Hepatocyte (in vitro differentiated cells): ENCODE data around the gene LEPROT. TPM values are rescaled to one million over a fixed set of nuclear protein-coding genes. Genes with fewer than 3 reads are reported as not detected.
"Not testable (repeated sequence)": the region's sequence is repeated elsewhere in the genome, so short reads cannot be mapped to it uniquely, and the experiment has no call there.

ENCODE experiments used
- DNase-seq: peaks from one replicate; pipeline ENCODE4 v3.0.0-alpha.2; 2016; ENCODE audit warnings: low spot score
- H2AFZ ChIP-seq: fragments of 200-600 bp; sonication (generic); 2 replicates; pipeline ENCODE4 v1.6.0; 2016; ENCODE audit warnings: antibody characterized with exemption, mild to moderate bottlenecking
- H3K27ac ChIP-seq: fragments of 200-600 bp; sonication (generic); 2 replicates; pipeline ENCODE4 v1.5.1; 2016; ENCODE audit warnings: mild to moderate bottlenecking
- H3K27me3 ChIP-seq: fragments of 200-600 bp; sonication (generic); 2 replicates; pipeline ENCODE4 v1.6.1; 2016
- H3K36me3 ChIP-seq: fragments of 200-600 bp; sonication (generic); replicated peaks from 2 replicates; pipeline ENCODE4 v1.5.1; 2016; ENCODE audit warnings: low read depth; ENCODE audit not compliant: insufficient read depth
- H3K4me1 ChIP-seq: fragments of 200-600 bp; sonication (generic); 2 replicates; pipeline ENCODE4 v1.5.1; 2016; ENCODE audit warnings: mild to moderate bottlenecking, moderate library complexity; ENCODE audit not compliant: insufficient read depth
- H3K4me2 ChIP-seq: fragments of 200-600 bp; sonication (generic); 2 replicates; pipeline ENCODE4 v1.6.0; 2016
- H3K4me3 ChIP-seq: fragments of 200-600 bp; sonication (generic); 2 replicates; pipeline ENCODE4 v1.5.1; 2016; ENCODE audit warnings: mild to moderate bottlenecking
- H3K79me2 ChIP-seq: fragments of 200-600 bp; sonication (generic); 2 replicates; pipeline ENCODE4 v1.6.0; 2017; ENCODE audit warnings: mild to moderate bottlenecking
- H3K9me2 ChIP-seq: fragments of 200-600 bp; sonication (generic); replicated peaks from 2 replicates; pipeline ENCODE4 v1.6.0; 2017; ENCODE audit warnings: mild to moderate bottlenecking; ENCODE audit not compliant: insufficient read depth
- H3K9me3 ChIP-seq: fragments of 200-600 bp; sonication (generic); 2 replicates; pipeline ENCODE4 v1.5.1; 2016; ENCODE audit warnings: low read depth, mild to moderate bottlenecking
- H4K20me1 ChIP-seq: fragments of 200-600 bp; sonication (generic); 2 replicates; pipeline ENCODE4 v1.6.0; 2016; ENCODE audit warnings: mild to moderate bottlenecking; ENCODE audit not compliant: insufficient read depth, poor library complexity, severe bottlenecking
- EZH2 ChIP-seq: fragments of 200-600 bp; sonication (generic); IDR thresholded peaks from 2 replicates; pipeline ENCODE4 v1.6.1; 2016; ENCODE audit warnings: antibody characterized with exemption, mild to moderate bottlenecking, borderline replicate concordance
- EZH2phosphoT487 ChIP-seq: fragments of 200-600 bp; sonication (generic); IDR thresholded peaks from one replicate; pipeline ENCODE4 v1.6.1; 2018; ENCODE audit warnings: antibody characterized with exemption, mild to moderate bottlenecking, low read depth, moderate library complexity; ENCODE audit not compliant: unreplicated experiment, severe bottlenecking
- WGBS: methylation state at CpG from one replicate; pipeline ENCODE4 v1.1.6; 2016; ENCODE audit warnings: low lambda C conversion rate; ENCODE audit errors: missing lambda C conversion rate; 5-methylcytosine and 5-hydroxymethylcytosine counted together
- polyA plus RNA-seq: library from polyadenylated mRNA; unstranded; fragments of >200 nt; fragmentation: Nextera tagmentation; extraction: Ambion mirVana; gene quantifications from 2 replicates; pipeline ENCODE4 v1.2.1, GENCODE V29; 2016
- total RNA-seq: library from RNA; depleted of rRNA; stranded (reverse); fragments of >200 nt; gene quantifications from 2 replicates; pipeline ENCODE4 v1.2.3, GENCODE V29; 2014
- TF ChIP-seq, protein P1 (sequence below): fragments of 200-600 bp; sonication (generic); IDR thresholded peaks from 2 replicates; pipeline ENCODE4 v1.5.1; 2016; ENCODE audit warnings: antibody characterized with exemption, mild to moderate bottlenecking; ENCODE audit not compliant: poor library complexity

LEPROT gene
- total and polyA plus RNA-seq, 2 experiments from 2014 or later, result 89.9 to 97.0 TPM

- no peak overlapping the region for H3K4me2 ChIP-seq
- no peak overlapping the region for H2AFZ ChIP-seq
- no peaks in the 10 kb centered on the region for H3K4me1 ChIP-seq
- H3K79me2 ChIP-seq, result no peaks in the 10 kb centered on the region
- H4K20me1 ChIP-seq, result no peaks in the 10 kb centered on the region
- no peak overlapping the region for H3K4me3 ChIP-seq
- H3K9me2 ChIP-seq, result no peaks in the 10 kb centered on the region
- TF ChIP-seq EZH2phosphoT487 (no peak), EZH2 (no peak)
- TF ChIP-seq, protein P1, sequence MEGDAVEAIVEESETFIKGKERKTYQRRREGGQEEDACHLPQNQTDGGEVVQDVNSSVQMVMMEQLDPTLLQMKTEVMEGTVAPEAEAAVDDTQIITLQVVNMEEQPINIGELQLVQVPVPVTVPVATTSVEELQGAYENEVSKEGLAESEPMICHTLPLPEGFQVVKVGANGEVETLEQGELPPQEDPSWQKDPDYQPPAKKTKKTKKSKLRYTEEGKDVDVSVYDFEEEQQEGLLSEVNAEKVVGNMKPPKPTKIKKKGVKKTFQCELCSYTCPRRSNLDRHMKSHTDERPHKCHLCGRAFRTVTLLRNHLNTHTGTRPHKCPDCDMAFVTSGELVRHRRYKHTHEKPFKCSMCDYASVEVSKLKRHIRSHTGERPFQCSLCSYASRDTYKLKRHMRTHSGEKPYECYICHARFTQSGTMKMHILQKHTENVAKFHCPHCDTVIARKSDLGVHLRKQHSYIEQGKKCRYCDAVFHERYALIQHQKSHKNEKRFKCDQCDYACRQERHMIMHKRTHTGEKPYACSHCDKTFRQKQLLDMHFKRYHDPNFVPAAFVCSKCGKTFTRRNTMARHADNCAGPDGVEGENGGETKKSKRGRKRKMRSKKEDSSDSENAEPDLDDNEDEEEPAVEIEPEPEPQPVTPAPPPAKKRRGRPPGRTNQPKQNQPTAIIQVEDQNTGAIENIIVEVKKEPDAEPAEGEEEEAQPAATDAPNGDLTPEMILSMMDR, result no peak
- no peaks in the 10 kb centered on the region for H3K36me3 ChIP-seq
- H3K9me3 ChIP-seq, result no peaks in the 10 kb centered on the region
- no peak overlapping the region for H3K27ac ChIP-seq
- DNase-seq, result no peak
- no peaks in the 10 kb centered on the region for H3K27me3 ChIP-seq
Observed at GRCh38 chr1:65456481-65456880, 36.0 kb downstream of the LEPROT start.

GRCh38 chr1:65457868-65458267 lies 37.4 kb downstream of the LEPROT start:
- Histone ChIP-seq H3K4me3 (no peak overlapping the region), H3K4me2 (no peak overlapping the region), H2AFZ (no peak overlapping the region), H3K79me2 (no peaks in the 10 kb centered on the region), H4K20me1 (no peaks in the 10 kb centered on the region), H3K9me2 (no peaks in the 10 kb centered on the region), H3K36me3 (no peaks in the 10 kb centered on the region), H3K27ac (no peak overlapping the region), H3K27me3 (no peaks in the 10 kb centered on the region), H3K4me1 (no peaks in the 10 kb centered on the region), H3K9me3 (no peaks in the 10 kb centered on the region)
- TF ChIP-seq, protein P1, result no peak
- TF ChIP-seq EZH2, result no peak
- TF ChIP-seq EZH2phosphoT487, result no peak
- DNase-seq, result no peak

DNA sequence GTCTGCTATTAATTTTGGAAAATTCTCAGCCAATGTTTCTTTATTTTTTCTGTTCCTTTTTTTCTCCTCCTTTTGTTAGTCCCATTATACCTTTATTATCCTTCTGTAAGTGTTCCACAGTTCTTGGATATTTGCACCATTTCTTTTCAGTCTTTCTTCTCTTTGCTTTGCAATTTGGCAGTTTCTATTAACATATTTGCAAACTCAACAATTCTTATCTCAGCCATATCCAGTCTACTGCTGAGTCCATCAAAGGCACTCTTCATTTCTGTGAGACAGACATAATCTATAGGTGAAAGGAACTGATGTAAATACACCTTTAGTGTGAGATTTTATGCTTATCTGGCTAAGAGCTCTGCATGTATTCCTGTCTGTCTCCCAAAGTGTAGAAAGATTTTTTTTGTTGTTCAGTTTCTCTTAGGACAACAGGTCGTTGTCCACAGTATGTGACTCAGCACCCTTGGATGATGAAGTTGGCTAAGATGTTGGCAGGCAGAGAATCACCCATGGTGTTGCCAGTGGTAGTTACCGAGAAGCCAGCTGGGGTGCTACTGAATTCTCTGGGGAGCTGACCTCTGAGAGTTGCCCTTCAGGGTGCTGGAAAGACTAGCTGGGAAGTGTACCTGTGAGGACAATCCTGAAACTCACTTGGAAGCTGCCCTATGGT lies 38.4 kb downstream of the LEPROT start:
- Histone ChIP-seq H3K36me3 (no peaks in the 10 kb centered on the region), H3K79me2 (no peaks in the 10 kb centered on the region), H3K9me3 (no peaks in the 10 kb centered on the region), H3K4me3 (no peak overlapping the region), H3K4me1 (no peaks in the 10 kb centered on the region), H3K4me2 (no peak overlapping the region), H4K20me1 (no peaks in the 10 kb centered on the region), H3K27ac (no peak overlapping the region), H2AFZ (no peak overlapping the region), H3K9me2 (no peaks in the 10 kb centered on the region), H3K27me3 (no peaks in the 10 kb centered on the region)
- no peak for DNase-seq
- TF ChIP-seq, protein P1, result no peak
- no peak for TF ChIP-seq EZH2
- WGBS, result 78% methylated on average over 2 of the region's 2 CpGs

DNA sequence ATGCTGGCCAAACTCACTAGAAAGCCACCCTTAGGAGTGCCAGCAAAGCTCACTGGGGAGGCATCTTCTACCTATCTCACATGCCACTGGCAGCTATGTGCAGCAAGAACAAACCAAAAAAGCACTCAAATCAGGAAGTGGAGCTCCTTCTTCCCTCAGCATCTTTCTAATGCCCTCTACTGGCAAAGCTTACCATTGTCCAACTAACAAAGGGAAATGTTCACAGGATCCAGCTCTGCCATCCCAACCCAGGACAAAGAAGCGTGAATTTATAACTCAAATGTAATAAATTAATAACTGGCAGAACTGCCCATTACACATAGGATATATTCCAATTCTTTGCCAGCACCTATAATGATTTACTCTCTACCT lies 38.9 kb downstream of the LEPROT start:
- H3K9me3 ChIP-seq, result no peaks in the 10 kb centered on the region
- no peaks in the 10 kb centered on the region for H3K4me1 ChIP-seq
- no peaks in the 10 kb centered on the region for H3K36me3 ChIP-seq
- H3K27ac ChIP-seq, result no peak overlapping the region
- 91% methylated on average over 1 of the region's 1 CpG for WGBS
- H3K4me2 ChIP-seq, result no peak overlapping the region
- H4K20me1 ChIP-seq, result no peaks in the 10 kb centered on the region
- H3K9me2 ChIP-seq, result no peaks in the 10 kb centered on the region
- no peaks in the 10 kb centered on the region for H3K79me2 ChIP-seq
- no peak overlapping the region for H2AFZ ChIP-seq
- H3K27me3 ChIP-seq, result no peaks in the 10 kb centered on the region
- DNase-seq, result peak; percentile 13
- no peak overlapping the region for H3K4me3 ChIP-seq
- TF ChIP-seq, protein P1, result peak; percentile 41
- no peak for TF ChIP-seq EZH2

DNA sequence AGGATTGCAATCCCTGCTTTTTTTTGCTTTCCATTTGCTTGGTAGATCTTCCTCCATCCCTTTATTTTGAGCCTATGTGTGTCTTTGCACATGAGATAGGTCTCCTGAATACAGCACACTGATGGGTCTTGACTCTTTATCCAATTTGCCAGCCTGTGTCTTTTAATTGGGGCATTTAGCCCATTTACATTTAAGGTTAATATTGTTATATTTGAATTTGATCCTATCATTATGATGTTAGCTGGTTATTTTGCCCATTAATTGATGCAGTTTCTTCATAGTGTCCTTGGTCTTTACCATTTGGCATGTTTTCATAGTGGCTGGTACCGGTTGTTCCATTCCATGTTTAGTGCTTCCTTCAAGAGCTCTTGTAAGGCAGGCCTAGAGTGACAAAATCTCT lies 45.4 kb downstream of the LEPROT start:
- H3K9me2 ChIP-seq, H3K79me2 ChIP-seq, H3K36me3 ChIP-seq, DNase-seq, H3K4me3 ChIP-seq, H4K20me1 ChIP-seq, H3K4me2 ChIP-seq, H3K27ac ChIP-seq, H2AFZ ChIP-seq, H3K9me3 ChIP-seq, H3K27me3 ChIP-seq: not testable (repeated sequence)
- 96% methylated on average over 1 of the region's 1 CpG for WGBS
- H3K4me1 ChIP-seq, result peaks cover 11% of the 10 kb centered on the region
